Kidney capillary endothelial cell (primary cell): ENCODE measurements around the gene PCDH18.
A peak's percentile ranks its signal among the peaks of the same experiment; 100 is the strongest.
"Not testable (repeated sequence)": the region's sequence is repeated elsewhere in the genome, so short reads cannot be mapped to it uniquely, and the experiment has no call there.

Experiments used
- DNase-seq: peaks from one replicate; pipeline ENCODE4 v3.0.0-alpha.2; 2018; ENCODE audit warnings: low spot score

Gene PCDH18

GRCh38 chr4:137531986-137532868, at the start of gene PCDH18:
TSS of gene PCDH18 (minus strand) at chr4:137532494. CDS start at chr4:137532088, 406 bp downstream.
- DNase-seq: peak; percentile 46

- DNase-seq: no peak
These were observed 44.2 kb upstream of the PCDH18 start for GRCh38 chr4:137576446-137576845.

GRCh38 chr4:137572647-137573046, 40.4 kb upstream of the PCDH18 start:
- DNase-seq: no peak

- DNase-seq: no peak
These were observed 39.9 kb upstream of the PCDH18 start for GRCh38 chr4:137572163-137572562.

- no peak for DNase-seq
These were observed 27.5 kb upstream of the PCDH18 start for GRCh38 chr4:137559801-137560200.

GRCh38 chr4:137558951-137559350, 26.7 kb upstream of the PCDH18 start:
- DNase-seq: peak; percentile 36

- no peak for DNase-seq
These were observed 13.2 kb upstream of the PCDH18 start for GRCh38 chr4:137545461-137545861.

GRCh38 chr4:137543648-137544047, 11.4 kb upstream of the PCDH18 start:
- DNase-seq: no peak

- no peak for DNase-seq
These were observed 10.9 kb upstream of the PCDH18 start for GRCh38 chr4:137543198-137543597.

- DNase-seq: no peak
These were observed 9.8 kb upstream of the PCDH18 start for GRCh38 chr4:137541876-137542646.

- no peak for DNase-seq
These were observed 8.9 kb upstream of the PCDH18 start for GRCh38 chr4:137541181-137541580.

- no peak for DNase-seq
These were observed 8.1 kb upstream of the PCDH18 start for GRCh38 chr4:137540356-137540755.

- no peak for DNase-seq
These were observed 6.2 kb upstream of the PCDH18 start for GRCh38 chr4:137538526-137538925.

- DNase-seq: not testable (repeated sequence)
These were observed 5.5 kb upstream of the PCDH18 start for GRCh38 chr4:137537807-137538206.

- DNase-seq: no peak
These were observed 4.7 kb upstream of the PCDH18 start for GRCh38 chr4:137536789-137537561.

GRCh38 chr4:137535718-137536117, 3.4 kb upstream of the PCDH18 start:
- no peak for DNase-seq

- no peak for DNase-seq
These were observed 2.2 kb upstream of the PCDH18 start for GRCh38 chr4:137534516-137534915.

GRCh38 chr4:137533855-137534254, 1.6 kb upstream of the PCDH18 start:
- no peak for DNase-seq

GRCh38 chr4:137532869-137533236, 559 bp upstream of the PCDH18 start:
- no peak for DNase-seq

- no peak for DNase-seq
These were observed 917 bp downstream of the PCDH18 start for GRCh38 chr4:137531168-137531985.

- DNase-seq: no peak
These were observed 2.1 kb downstream of the PCDH18 start for GRCh38 chr4:137530176-137530575.

- no peak for DNase-seq
These were observed 2.9 kb downstream of the PCDH18 start for GRCh38 chr4:137529432-137529831.
